HEK293 (cell line): ENCODE data around the gene GRK7.

ENCODE experiments used
- CTCF ChIP-seq: fragments of 450-650 bp; formaldehyde crosslinking; IDR thresholded peaks from 2 replicates; pipeline ENCODE4 v1.5.1; 2016; ENCODE audit warnings: missing biosample characterization, missing genetic modification characterization
- GLI2 ChIP-seq: fragments of 450-650 bp; formaldehyde crosslinking; IDR thresholded peaks from 2 replicates; pipeline ENCODE4; 2017; ENCODE audit warnings: missing biosample characterization, missing genetic modification characterization, low read depth, borderline replicate concordance
- TRIM28 ChIP-seq: IDR thresholded peaks from 2 replicates; pipeline ENCODE4 v1.6.1; 2011; ENCODE audit warnings: low read length, control low read depth, borderline replicate concordance
- ZNF274 ChIP-seq, 2 experiments: fragments of 200-500 bp in 1 of 2; fragments of 450-650 bp in 1 of 2; sonication (Bioruptor generic) in 1 of 2; formaldehyde crosslinking in 1 of 2; IDR thresholded peaks; 2 replicates each; pipeline versions ENCODE4 v1.5.1 to v1.6.1; 2014 to 2016; ENCODE audit warnings: borderline replicate concordance in 1 of 2, inconsistent platforms in 1 of 2, low read length in 1 of 2, missing biosample characterization in 1 of 2, missing genetic modification characterization in 1 of 2

DNA sequence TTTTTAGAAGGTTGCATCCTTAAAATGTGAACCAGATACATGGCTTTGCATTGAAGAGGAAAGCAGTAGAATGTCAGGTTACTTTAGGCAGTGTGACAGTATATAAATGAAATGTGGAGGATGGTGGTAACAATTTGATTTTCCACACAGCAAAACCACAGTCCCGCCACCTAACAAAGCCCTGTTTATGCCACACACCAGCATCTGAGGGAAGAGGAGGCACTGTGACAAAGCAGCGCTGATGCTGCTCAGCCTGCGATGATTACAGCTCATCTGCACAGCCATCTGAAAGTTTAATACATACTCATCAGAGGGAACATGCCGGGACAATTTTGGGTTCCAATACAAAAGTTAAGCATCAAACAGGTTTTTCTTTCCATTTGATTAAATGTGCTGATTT, 16.2 kb upstream of the GRK7 start:
- TF ChIP-seq CTCF (tag by site-specific recombination), result no peak
- TF ChIP-seq GLI2, result no peak
- TF ChIP-seq TRIM28, result no peak
- TF ChIP-seq ZNF274 (IDR thresholded peaks at IDR 0.05; ENCODE audit: low read length), result no peak
- no peak for TF ChIP-seq ZNF274 (tag by site-specific recombination; IDR thresholded peaks at IDR 0.05; ENCODE audit: borderline replicate concordance)
